HG03175 (cell line): ENCODE measurements around the gene CLIC1.

Experiments
- ATAC-seq: cut with Tn5 transposase; IDR thresholded peaks from one replicate; pipeline ENCODE4 v1.9.1; 2021; ENCODE audit warnings: mild to moderate bottlenecking, moderate library complexity; ENCODE audit not compliant: unreplicated experiment

CLIC1 gene

DNA sequence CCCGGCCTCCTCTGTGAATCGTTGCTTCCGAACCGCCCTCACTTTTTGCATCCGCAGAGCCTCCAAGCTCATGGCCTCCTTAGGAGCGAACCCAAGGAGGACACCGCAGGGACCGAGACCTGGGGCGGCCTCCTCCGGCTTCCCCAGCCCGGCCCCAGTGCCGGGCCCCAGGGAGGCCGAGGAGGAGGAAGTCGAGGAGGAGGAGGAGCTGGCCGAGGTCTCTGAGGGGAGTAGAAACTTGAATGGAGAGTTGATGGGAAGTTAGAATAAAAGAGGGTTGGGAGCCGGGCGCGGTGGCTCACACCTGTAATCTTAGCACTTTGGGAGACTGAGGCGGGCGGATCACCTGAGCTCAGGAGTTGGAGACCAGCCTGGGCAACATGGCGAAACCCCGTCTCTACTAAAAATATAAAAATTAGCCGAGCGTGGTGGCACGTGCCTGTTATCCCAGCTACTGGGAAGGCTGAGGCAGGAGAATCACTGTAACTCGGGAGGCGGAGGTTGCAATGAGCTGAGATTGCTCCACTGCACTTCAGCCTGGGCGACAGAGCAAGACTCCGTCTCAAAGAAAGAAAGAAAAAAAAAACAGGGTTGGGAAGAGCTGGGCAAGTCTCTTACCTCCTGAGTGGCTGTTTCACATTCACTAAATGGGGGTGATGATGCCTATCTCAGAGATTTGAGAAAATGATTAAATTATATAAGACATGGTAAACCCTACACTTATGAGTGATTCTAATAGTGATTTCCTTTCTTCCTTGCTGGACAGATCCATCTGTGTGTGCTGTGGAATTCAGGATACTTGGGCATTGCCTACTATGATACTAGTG is 4.3 kb upstream of the CLIC1 start:
- no peak for ATAC-seq

DNA sequence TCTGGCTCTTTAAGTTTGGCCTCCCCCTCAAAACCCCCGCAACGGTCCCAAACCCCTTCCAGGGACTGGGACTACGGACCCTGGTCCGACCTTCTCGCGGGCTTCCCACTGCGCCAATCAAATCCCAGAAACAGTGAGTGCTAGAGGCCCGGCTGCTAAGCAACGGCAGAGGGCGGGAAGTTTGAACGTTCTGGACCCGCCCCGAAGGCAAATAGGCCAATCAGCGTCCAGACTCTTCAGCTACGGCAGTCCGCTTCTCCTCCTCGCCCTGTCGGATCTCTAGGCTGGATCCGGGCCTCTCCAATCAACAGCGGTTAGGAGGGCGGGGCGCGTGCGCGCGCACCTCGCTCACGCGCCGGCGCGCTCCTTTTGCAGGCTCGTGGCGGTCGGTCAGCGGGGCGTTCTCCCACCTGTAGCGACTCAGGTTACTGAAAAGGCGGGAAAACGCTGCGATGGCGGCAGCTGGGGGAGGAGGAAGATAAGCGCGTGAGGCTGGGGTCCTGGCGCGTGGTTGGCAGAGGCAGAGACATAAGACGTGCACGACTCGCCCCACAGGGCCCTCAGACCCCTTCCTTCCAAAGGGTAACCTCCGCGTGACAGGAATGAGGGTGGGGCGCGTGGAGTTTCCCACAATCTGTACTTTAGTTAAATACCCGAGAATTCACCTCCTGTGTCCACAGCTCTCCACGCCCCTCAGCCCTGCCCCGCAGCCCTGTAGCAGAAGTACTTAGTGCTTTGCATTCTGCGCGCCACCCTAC is 3.5 kb upstream of the CLIC1 start, which contains the start of gene MSH5:
Gene MSH5 (plus strand): TSS at position 367 of the 758 bp plus-strand sequence. CDS start 462 bp downstream, outside the sequence.
- ATAC-seq: peak; percentile 70

DNA sequence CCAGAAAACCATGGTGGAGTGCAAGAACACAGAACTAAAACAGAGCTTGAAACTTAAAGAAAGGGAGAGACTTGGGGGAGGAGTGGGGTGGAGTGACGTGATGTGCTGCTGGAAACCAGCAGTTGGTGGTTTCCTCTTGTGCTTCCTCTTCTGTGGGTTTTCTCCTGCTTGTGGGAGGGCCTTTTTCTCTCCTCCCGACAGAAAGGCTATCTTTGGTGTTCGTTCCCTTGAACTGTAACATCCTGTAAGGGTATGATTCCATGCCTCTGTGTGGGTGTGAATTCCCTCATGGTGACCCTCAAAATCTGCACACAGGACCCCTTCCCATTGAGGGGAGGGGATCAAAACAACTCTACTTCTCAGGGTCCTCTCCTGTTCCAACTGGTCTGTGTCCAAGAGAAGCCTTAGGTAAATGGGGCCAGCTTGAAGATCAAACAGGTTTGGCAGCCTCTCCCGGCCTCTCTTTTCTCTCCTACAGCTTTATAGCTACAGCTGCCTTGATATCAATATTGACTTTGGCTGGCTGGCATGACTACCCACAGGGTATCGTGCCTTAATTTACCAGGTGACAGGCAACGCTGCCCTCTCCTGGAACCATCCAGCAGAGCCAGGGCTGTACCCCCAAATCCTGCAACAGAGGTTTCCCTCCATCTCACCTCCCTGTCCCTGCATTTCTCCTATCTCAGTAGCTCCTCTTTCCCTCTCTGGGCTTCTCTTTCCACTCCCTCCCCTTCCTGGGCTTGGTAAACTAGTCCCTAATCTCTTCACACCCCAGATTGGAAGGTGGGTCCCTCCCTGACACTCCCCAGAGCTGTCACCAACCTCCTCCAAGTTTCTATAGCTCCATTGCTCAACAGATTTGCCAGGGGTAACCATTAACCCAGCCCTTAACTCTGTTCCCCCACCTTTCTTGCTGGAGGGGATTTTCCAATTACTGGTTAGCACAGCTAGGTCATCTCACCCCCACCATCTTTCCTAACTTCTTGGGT is 2.0 kb upstream of the CLIC1 start:
- no peak for ATAC-seq

DNA sequence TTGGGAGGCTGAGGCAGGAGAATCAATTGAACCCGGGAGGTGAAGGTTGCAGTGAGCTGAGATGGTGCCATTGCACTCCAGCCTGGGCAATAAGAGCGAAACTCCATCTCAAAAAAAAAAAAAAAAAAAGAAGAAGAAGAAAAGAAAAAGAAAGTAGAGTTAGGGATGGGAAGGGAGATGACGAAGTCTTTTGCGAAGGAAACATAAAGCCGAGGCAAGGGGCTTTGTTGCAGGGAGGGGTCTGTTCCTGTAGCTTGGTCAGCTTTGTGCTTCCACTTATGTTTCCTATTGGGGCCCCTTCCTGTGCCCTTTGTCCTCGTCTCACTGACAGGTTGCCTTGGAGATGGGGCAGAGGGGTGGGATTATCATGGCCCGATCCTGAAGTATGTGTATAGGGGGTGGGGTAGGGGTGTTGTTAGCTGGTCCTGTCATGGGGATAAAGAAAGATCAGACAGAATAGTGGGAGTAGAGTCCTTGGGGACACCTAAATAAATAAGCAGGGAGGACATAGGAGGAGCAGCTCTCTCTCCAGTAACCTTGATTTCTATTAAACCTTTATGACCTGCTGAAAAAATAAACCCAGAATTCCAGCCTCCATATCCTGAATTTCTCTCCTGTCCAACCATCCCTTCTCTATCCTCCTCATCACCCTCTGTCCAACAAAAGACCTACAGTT is 1.1 kb upstream of the CLIC1 start:
- no peak for ATAC-seq

DNA sequence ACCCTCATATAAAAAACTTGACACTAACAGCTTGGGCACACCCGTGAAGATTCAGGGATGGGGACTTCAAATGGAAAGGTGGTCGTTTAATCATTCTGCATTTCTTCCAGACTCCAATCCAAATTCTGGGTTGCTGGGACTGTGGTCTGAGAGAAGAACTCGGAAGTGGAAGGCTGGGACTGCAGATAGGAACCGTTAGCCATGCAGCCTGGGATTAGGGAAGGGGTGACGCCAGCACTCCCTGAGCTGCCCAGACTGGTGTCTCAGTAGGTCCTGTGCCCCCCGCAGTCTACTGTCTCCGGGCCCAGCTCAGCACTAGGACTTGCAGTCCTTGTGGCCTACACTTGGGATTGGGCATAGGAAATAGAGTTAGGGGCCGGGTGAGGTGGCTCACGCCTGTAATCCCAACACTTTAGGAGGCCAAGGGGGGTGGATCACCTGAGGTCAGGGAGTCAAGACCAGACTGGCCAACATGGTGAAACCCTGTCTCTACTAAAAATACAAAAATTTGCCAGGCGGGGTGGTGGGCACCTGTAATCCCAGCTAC is 511 bp upstream of the CLIC1 start:
- ATAC-seq: no peak

DNA sequence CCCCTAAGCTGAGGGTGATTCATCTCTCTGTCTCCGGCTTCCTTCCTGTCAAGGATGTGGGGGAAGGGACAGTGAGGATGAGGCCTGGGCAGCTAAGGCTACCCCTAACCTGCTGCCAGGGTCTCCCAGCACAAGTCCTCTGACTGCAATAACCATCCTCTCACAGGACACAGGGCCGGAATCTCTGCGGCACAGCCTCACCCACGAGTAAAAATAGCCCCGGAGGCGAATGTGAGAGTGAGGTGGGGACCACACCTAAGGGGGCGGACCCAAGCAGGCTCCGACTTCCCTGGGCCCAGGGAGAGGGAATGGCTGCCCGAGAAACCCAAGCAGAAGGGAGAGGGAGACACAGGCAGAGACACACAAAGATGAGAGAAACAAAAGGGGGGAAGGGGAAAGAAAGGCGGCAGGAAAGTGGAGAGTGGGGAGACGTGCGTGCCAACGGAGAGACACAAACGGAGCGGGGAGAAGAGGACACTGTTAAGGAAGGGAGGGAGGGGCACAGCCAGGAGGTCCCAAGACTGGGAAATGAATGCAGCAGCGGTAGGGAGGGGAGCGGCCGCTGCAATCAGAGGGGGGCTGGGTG is 1.4 kb downstream of the CLIC1 start:
- ATAC-seq: peak; percentile 23

DNA sequence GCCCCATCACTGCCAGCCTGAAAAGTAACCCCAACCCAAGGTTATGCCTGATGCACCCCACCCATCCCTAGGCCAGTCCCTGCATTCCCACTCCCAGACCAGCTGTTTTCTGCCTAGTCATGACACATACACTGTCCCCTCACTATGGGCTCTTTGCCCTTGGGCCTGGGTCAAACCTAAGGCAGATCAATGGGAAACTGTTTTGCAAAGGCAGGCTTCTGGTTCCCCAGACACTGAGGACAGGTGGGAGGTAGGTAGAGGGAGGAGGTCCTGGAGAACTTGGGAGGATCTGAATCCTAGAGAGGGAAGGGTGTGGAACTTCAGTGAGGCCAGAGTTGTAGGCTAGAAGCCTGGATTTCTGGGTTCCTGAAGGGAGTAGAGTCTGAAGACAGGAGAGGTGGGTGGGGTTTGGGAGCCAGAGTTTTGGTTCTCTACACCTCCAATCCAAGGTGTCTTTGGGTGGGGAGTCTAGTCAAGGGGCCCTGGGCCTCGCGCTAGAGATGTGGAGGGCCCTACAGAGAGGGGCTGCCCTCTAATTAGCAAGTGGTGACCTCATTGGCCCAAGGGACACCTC is 2.0 kb downstream of the CLIC1 start:
- ATAC-seq: no peak

DNA sequence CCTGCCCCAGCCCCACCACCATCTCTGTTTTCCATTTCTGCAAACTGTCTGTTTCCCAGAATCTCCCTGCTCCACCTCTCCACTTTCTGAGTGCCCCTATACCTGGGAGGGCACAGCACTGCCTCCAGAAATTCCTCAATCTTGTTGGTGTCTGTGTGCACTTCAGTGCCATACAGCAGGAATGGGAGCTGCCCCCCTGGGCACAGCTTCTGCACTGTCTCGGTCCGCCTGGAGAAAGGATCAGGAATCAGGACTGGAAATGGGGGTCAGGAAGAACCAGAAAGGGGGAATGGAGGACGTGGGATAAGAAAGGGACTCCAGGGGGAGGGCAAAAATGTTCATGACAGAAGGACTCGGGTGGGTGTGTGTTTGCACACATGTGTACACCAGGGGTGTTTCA is 2.6 kb downstream of the CLIC1 start:
- no peak for ATAC-seq

DNA sequence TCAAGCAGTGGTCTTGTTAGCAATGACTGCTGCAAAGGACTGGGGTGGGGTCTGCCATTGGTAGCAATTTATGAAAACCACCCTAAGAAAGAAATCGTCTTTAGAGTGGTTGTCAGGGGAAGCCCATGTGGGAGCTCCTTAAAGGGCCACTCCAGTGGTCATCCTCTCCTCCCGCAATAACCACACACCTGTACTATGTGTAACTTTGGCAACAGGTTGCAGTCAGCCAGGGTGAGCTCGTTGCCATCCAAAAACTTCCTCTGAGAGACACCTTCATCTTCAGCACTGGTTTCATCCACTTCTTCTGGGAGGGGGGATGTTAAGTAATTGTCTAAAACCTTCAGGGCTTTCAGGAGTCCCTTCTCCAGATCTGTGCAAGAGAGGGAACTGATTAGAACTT is 4.3 kb downstream of the CLIC1 start:
- no peak for ATAC-seq

DNA sequence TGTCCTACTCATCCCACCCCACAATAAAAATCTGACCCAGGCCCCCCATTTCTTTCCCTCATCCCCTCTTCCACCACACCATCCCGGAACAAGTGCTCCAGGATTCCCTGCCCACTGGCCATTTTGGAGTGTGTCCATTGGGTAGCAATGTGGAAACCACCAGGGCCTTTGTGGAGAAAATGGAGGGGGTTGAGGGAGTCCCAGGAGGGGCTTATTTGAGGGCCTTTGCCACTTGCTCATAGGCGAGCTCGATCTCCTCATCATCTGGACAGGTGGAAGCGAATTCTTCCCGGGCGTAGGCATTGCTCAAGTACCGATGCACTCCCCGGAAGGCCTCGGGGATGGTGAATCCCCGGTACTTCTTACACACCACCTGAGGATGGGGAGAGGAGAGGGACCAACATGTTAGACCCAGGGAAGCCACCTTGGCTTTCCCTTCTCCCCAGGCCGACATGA is 5.7 kb downstream of the CLIC1 start:
- no peak for ATAC-seq

DNA sequence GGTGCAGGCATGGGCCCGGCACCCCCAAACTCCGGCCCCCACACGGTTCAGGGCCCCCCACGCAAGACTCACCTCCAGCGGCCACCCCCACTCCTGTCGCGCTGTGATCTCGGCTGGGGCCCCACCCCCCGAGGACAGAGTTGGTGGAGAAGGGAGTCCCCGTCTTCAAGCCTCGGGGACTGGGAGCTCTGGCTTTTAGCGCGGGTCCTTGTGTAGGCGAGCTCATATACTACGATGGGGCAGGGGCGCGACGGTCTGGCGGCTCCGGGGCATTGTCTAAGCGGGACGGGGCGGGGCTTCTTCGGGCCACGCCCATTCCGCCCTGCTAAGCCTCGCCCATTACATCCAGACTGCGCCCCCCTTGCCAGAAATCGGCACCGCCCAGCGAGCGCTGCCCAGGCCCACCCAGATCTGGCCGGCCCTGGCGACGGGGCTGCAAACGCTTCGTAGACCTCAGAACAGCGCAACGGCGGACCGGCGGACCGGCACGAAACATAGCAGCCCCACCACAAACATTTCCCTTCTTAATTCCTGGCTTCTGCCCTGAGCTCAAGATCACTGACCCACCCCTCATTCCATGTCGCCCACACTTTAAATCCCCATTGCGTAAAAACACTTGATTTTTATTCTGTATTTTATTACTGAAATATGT is 6.2 kb downstream of the CLIC1 start:
- ATAC-seq: peak; percentile 28

DNA sequence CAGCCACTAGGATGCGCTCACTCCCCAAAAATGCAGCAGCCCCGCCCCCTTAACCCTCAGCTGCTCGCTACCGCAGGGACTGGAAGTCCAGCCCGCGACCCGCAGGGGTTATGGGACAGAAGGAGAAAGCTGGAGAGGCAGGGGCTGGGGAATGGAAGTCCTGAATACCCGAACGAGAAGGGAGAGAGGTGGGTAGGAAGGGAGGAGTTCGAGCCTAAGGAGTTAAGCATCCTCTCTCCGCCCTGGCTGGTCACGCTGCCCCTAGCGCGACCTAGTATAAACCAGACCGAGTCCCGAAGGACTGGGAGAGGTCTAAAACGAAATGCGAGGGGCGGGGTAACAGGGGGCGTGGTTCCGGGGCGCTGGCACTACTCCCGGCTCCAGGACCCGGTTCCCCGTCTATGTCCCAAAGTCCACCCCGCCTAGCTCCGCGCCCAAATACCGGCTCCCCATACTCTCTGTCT is 6.8 kb downstream of the CLIC1 start:
- peak; percentile 43 for ATAC-seq

DNA sequence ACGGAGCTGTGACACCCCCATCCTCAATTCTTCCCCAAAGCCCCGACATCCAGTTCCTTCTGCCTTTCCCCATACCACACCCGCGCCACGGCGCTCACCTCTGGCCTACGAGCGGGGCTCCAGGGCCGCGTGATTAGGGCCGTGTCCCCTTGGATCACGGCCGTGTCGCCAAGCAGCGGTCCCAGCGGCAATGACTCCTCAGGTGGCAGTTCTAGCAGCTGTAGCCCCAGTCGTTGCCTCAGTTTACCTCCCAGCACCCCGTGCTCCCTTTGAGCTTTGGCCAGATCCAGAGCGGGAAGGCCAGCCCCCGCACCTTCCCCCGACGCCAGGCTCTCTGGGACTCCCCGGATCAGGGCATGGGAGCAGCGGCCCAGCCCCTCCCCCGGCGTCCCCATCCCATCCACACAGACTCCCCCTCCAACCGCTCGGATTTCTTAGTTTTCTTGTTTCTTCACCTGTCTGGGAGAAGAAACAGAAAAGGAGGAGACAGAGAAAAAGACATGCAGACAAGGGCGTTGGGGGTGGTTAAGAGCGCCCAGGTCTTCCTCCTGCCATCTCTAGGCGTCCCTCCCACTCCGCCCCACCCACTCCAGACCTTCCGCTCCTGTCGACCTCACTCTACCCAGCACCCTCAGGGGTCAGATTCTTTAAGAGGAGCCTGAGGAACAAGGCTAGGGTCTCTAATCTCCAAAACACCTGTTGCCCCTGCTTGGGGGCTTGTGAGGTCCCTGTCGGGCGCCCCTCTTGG is 7.4 kb downstream of the CLIC1 start, which contains the start of gene DDAH2:
Gene DDAH2 (minus strand): TSS at position 533 of the 748 bp plus-strand sequence. CDS start 138 bp downstream, at position 395.
- ATAC-seq: no peak

DNA sequence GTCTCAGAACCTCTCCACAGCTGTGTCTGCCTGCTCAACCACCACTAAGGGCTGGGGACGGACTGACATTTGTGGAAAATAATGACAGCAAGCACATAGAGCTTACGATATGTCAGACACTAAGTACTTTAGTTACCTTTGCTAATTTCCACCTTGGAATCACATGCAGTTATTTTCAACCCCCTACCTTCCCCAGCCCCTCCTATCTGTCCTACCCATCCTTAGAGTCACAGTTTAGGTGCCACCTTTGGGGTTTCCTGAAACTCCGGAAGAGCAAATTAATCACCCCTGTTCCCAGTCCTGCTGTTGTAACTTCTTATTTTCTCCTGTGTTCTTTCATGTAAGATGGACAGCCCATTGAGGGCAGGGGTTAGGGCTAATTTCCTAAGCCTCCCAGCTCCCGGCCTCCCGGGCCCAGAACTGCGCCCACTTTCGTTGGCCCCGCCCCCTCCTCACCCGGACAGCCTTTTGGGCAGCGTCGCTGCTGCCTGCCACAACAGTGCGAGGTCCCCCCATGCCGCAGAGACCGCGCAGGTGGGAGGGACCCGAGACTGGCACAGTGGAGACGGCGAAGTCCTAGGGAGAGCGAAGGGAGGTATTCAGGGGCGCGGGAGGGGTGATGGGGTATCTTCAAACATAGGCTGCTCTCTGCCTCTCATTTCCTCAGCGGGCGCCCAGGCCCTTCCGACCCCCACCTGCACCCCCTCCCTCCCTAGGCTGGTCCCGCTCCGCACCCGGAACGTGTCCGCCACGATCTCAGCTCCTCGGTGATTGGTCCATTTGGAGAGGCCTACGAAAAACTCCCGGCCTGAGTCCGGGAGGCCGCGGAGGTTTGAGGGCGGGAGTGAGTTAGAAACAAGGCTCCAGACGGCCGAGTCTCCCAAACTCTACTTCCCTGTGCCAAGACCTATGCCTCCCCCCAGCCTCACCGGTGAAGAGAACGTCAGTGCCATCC is 8.3 kb downstream of the CLIC1 start:
- ATAC-seq: no peak

DNA sequence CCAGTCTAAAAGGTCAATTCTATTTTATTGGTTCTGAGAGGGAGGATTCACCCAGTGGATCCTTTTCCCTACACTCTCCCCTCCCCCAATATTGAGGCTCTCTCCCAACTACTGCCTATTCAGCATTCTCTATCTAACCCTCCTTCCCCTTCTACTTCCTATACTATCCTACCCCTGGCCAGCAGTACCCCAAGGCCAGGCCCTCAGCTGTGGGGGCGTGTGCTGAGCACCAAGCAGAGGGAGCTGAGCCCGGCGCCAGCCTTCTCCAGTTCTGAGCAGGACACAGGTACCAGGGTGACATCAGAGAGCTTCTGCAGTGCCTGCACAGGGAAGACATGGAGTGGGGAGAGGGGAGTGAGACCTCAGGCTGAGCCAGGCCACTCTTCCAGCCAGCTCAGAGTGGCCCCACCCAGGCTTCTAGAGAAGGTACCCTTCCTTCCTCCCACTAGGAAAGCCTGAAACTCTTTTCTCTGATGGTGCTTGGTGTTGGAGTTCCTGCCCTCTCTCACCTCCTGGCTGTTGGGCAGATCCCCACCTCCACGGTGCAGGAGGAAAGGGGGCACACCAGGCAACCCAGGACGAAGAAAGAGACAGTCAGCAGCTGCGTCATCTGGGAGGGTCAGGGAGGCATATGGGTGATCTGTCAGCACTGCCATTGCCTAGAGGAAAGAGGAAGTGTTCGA is 9.2 kb downstream of the CLIC1 start:
- ATAC-seq: peak; percentile 73
